Neural cell (in vitro differentiated cells): ENCODE measurements around the gene RAI1. TPM values are rescaled to one million over a fixed set of nuclear protein-coding genes. Genes with fewer than 3 reads are reported as not detected.

Experiments used
- H2AFZ ChIP-seq: fragments of 200-600, 300-800 bp; sonication (generic), shearing (Covaris generic); 2 replicates; pipeline ENCODE4 v1.6.0; 2014; ENCODE audit warnings: low read depth, mild to moderate bottlenecking, antibody characterized with exemption, low read length, moderate library complexity
- H3F3A ChIP-seq: fragments of 200-600 bp; shearing (Covaris generic); 2 replicates; pipeline ENCODE4 v1.6.1; 2016; ENCODE audit warnings: mild to moderate bottlenecking, moderate library complexity, mixed read lengths, antibody characterized with exemption, low read length; ENCODE audit not compliant: insufficient read depth, poor library complexity, severe bottlenecking
- H3K27ac ChIP-seq: fragments of 200-600, 300-800 bp; sonication (generic), shearing (Covaris generic); 2 replicates; pipeline ENCODE4 v1.5.1; 2014; ENCODE audit warnings: mild to moderate bottlenecking, low read length, moderate library complexity
- H3K27me3 ChIP-seq: fragments of 300-800, 200-600 bp; sonication (generic), shearing (Covaris generic); 2 replicates; pipeline ENCODE4 v1.6.0; 2014; ENCODE audit warnings: mild to moderate bottlenecking, low read depth, low read length, moderate library complexity; ENCODE audit not compliant: insufficient read depth
- H3K36me3 ChIP-seq: fragments of 300-800, 200-600 bp; sonication (generic), shearing (Covaris generic); 2 replicates; pipeline ENCODE4 v1.5.1; 2014; ENCODE audit warnings: mild to moderate bottlenecking, antibody characterized with exemption, low read length, moderate library complexity; ENCODE audit not compliant: insufficient read depth
- H3K4me2 ChIP-seq: fragments of 300-800, 200-600 bp; sonication (generic), shearing (Covaris generic); 2 replicates; pipeline ENCODE4 v1.6.0; 2014; ENCODE audit warnings: mild to moderate bottlenecking, low read length
- H3K4me3 ChIP-seq: fragments of 300-800, 200-600 bp; sonication (generic), shearing (Covaris generic); 2 replicates; pipeline ENCODE4 v1.5.1; 2014; ENCODE audit warnings: mild to moderate bottlenecking, low read length, moderate library complexity
- H3K79me2 ChIP-seq: fragments of 200-600 bp; shearing (Covaris generic); replicated peaks from 2 replicates; pipeline ENCODE4 v1.6.0; 2014; ENCODE audit warnings: mild to moderate bottlenecking, low read length, moderate library complexity; ENCODE audit not compliant: insufficient read depth
- H3K9ac ChIP-seq: fragments of 300-800, 200-600 bp; sonication (generic), shearing (Covaris generic); 2 replicates; pipeline ENCODE4 v1.6.1; 2016; ENCODE audit warnings: mild to moderate bottlenecking, low read length, mixed read lengths
- H3K9me2 ChIP-seq: fragments of 200-600 bp; shearing (Covaris generic); 2 replicates; pipeline ENCODE4 v1.6.1; 2016; ENCODE audit warnings: mild to moderate bottlenecking, low read length, mixed read lengths; ENCODE audit not compliant: insufficient read depth
- H3K9me3 ChIP-seq: fragments of 200-600, 300-800 bp; sonication (generic), shearing (Covaris generic); 2 replicates; pipeline ENCODE4 v1.6.1; 2016; ENCODE audit warnings: mild to moderate bottlenecking, mixed run types, low read length, moderate library complexity, mixed read lengths
- H4K20me1 ChIP-seq: fragments of 200-600 bp; shearing (Covaris generic); 2 replicates; pipeline ENCODE4 v1.6.1; 2016; ENCODE audit warnings: mild to moderate bottlenecking, mixed run types; ENCODE audit not compliant: insufficient read depth
- EP300 ChIP-seq: fragments of 450-650 bp; conservative IDR thresholded peaks from 2 replicates; pipeline ENCODE4 v1.6.1; 2014; ENCODE audit warnings: antibody characterized with exemption, mild to moderate bottlenecking, moderate library complexity; ENCODE audit not compliant: poor library complexity, severe bottlenecking
- EZH2 ChIP-seq: fragments of 200-600, 300-800 bp; shearing (Covaris generic), sonication (generic); IDR thresholded peaks from 2 replicates; pipeline ENCODE4 v1.6.1; 2014; ENCODE audit warnings: antibody characterized with exemption, low read length, borderline replicate concordance, mild to moderate bottlenecking; ENCODE audit not compliant: insufficient read depth, poor library complexity, severe bottlenecking
- MXI1 ChIP-seq: fragments of 450-650 bp; conservative IDR thresholded peaks from 2 replicates; pipeline ENCODE4 v1.6.1; 2014; ENCODE audit warnings: antibody characterized with exemption, mild to moderate bottlenecking; ENCODE audit not compliant: poor library complexity, severe bottlenecking
- POLR2AphosphoS5 ChIP-seq: IDR thresholded peaks from 2 replicates; pipeline ENCODE4 v1.6.1; 2012
- RAD21 ChIP-seq: fragments of 450-650 bp; conservative IDR thresholded peaks from 2 replicates; pipeline ENCODE4 v1.6.1; 2014; ENCODE audit warnings: antibody characterized with exemption, mild to moderate bottlenecking, moderate library complexity
- SMC3 ChIP-seq: fragments of 450-650 bp; conservative IDR thresholded peaks from 2 replicates; pipeline ENCODE4 v1.6.1; 2014; ENCODE audit warnings: antibody characterized with exemption, mild to moderate bottlenecking, moderate library complexity; ENCODE audit not compliant: poor library complexity
- TAF1 ChIP-seq: IDR thresholded peaks from 2 replicates; pipeline ENCODE4 v1.6.1; 2012; ENCODE audit warnings: low read depth
- polyA plus RNA-seq: library from polyadenylated mRNA; depleted of rRNA; stranded (reverse); fragments of >200 nt; gene quantifications from 2 replicates; pipeline ENCODE4 v1.2.3, GENCODE V29; 2014
- TF ChIP-seq, protein P1 (sequence below): fragments of 450-650 bp; IDR thresholded peaks from 2 replicates; pipeline ENCODE4 v1.5.1; 2014; ENCODE audit warnings: antibody characterized with exemption, mild to moderate bottlenecking, moderate library complexity; ENCODE audit not compliant: poor library complexity, severe bottlenecking
- TF ChIP-seq, protein P2 (sequence below): IDR thresholded peaks from 2 replicates; pipeline ENCODE4 v1.6.1; 2012; ENCODE audit warnings: borderline replicate concordance

The RAI1 gene
- polyA plus RNA-seq, 1 donor from 2014 or later: 16.9 TPM

DNA sequence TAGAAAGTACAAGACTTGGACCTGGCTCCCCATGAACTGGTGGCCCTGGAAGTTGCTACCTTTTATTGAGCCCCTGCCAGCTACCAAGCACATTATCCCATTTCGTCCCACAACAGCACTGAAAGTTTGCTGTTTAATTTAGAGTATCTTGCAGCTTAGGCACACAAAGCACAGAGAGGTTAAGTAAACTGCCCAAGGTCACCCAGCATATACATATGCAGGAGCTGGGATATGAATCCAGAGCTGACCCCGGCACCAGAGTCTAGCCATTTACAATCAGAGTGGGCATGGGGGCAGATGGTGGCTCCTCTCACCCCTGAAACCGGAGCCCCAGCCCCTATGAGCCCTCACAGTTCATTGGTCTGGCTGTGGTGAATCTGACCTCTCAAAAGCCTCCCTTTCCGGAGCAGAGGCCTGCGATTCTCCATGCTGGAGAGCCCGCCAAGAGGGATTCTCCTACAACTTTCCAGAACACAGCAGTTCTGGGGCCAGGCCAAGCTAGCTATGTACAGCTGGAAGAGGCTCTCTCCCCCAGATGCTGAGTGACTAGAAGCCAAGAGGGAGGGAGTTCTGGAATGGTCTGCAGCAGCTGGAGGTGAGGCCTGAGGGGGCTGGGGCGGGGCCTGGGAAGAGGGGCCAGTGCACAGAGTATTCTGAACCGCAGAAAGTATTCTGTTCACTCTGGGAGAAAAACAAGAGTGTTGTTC, 97.2 kb downstream of the RAI1 start:
- Histone ChIP-seq H3K4me3 (no peak overlapping the region), H3K9ac (no peak overlapping the region), H3K9me3 (no peaks in the 10 kb centered on the region), H3K27ac (no peak overlapping the region), H3K4me2 (no peak overlapping the region), H2AFZ (no peak overlapping the region), H4K20me1 (peaks cover 23% of the 10 kb centered on the region), H3K9me2 (no peaks in the 10 kb centered on the region), H3K79me2 (peaks cover 76% of the 10 kb centered on the region), H3F3A (no peaks in the 10 kb centered on the region), H3K36me3 (no peaks in the 10 kb centered on the region), H3K27me3 (no peaks in the 10 kb centered on the region)
- TF ChIP-seq, protein P1, sequence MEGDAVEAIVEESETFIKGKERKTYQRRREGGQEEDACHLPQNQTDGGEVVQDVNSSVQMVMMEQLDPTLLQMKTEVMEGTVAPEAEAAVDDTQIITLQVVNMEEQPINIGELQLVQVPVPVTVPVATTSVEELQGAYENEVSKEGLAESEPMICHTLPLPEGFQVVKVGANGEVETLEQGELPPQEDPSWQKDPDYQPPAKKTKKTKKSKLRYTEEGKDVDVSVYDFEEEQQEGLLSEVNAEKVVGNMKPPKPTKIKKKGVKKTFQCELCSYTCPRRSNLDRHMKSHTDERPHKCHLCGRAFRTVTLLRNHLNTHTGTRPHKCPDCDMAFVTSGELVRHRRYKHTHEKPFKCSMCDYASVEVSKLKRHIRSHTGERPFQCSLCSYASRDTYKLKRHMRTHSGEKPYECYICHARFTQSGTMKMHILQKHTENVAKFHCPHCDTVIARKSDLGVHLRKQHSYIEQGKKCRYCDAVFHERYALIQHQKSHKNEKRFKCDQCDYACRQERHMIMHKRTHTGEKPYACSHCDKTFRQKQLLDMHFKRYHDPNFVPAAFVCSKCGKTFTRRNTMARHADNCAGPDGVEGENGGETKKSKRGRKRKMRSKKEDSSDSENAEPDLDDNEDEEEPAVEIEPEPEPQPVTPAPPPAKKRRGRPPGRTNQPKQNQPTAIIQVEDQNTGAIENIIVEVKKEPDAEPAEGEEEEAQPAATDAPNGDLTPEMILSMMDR: no peak
- TF ChIP-seq TAF1 (no peak), MXI1 (no peak), RAD21 (no peak), POLR2AphosphoS5 (no peak), EP300 (no peak), SMC3 (no peak), EZH2 (no peak)
- TF ChIP-seq, protein P2, sequence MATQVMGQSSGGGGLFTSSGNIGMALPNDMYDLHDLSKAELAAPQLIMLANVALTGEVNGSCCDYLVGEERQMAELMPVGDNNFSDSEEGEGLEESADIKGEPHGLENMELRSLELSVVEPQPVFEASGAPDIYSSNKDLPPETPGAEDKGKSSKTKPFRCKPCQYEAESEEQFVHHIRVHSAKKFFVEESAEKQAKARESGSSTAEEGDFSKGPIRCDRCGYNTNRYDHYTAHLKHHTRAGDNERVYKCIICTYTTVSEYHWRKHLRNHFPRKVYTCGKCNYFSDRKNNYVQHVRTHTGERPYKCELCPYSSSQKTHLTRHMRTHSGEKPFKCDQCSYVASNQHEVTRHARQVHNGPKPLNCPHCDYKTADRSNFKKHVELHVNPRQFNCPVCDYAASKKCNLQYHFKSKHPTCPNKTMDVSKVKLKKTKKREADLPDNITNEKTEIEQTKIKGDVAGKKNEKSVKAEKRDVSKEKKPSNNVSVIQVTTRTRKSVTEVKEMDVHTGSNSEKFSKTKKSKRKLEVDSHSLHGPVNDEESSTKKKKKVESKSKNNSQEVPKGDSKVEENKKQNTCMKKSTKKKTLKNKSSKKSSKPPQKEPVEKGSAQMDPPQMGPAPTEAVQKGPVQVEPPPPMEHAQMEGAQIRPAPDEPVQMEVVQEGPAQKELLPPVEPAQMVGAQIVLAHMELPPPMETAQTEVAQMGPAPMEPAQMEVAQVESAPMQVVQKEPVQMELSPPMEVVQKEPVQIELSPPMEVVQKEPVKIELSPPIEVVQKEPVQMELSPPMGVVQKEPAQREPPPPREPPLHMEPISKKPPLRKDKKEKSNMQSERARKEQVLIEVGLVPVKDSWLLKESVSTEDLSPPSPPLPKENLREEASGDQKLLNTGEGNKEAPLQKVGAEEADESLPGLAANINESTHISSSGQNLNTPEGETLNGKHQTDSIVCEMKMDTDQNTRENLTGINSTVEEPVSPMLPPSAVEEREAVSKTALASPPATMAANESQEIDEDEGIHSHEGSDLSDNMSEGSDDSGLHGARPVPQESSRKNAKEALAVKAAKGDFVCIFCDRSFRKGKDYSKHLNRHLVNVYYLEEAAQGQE: no peak

DNA sequence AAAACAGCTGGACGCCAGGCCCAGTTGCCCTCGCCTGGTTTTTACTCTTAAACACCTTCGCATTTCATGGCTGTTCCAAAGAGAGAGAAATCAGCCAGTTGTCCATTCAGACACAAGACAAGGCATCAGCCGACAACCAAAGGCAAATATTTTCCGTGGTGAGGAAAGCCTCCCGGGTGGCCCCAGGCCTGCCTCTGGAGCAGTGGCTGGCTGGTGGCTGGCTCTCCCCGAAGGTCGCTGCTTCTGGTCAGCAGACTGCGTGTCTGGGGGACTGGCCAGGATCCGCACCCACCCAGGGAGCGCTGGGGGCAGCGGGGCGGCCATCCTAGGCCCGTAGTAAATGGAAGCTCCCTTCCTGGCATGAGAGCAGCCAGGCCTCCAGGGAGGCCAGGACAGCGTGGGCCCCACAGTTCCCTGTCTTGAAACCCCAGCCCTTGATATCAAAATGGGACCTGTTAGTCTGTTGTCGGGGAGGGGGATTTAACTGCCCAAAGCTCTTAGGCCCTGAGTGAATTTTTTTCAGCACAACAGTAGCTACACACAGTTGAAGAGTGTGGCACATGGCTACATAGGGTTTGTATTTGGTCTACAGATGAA, 97.9 kb downstream of the RAI1 start:
- no peak overlapping the region for H3K4me2 ChIP-seq
- no peaks in the 10 kb centered on the region for H3K27me3 ChIP-seq
- peaks cover 20% of the 10 kb centered on the region for H4K20me1 ChIP-seq
- H3K36me3 ChIP-seq: no peaks in the 10 kb centered on the region
- H2AFZ ChIP-seq: no peak overlapping the region
- H3F3A ChIP-seq: no peaks in the 10 kb centered on the region
- H3K4me3 ChIP-seq: no peak overlapping the region
- peaks cover 70% of the 10 kb centered on the region for H3K79me2 ChIP-seq
- no peak overlapping the region for H3K27ac ChIP-seq
- H3K9me3 ChIP-seq: no peaks in the 10 kb centered on the region
- H3K9me2 ChIP-seq: no peaks in the 10 kb centered on the region
- TF ChIP-seq EP300: no peak
- TF ChIP-seq, protein P2: no peak
- TF ChIP-seq SMC3: no peak
- no peak for TF ChIP-seq TAF1
- TF ChIP-seq, protein P1: no peak
- no peak for TF ChIP-seq MXI1
- TF ChIP-seq POLR2AphosphoS5: no peak
- TF ChIP-seq EZH2: no peak
- no peak for TF ChIP-seq RAD21
- no peak overlapping the region for H3K9ac ChIP-seq
